SK-N-MC (cell line): ENCODE results near the gene MIOS.

Source experiments
- EZH2 ChIP-seq: fragments of 200-600 bp; sonication (generic); IDR thresholded peaks from one replicate; pipeline ENCODE4 v1.6.1; 2017; ENCODE audit warnings: antibody characterized with exemption
- POLR2AphosphoS5 ChIP-seq: IDR thresholded peaks from 2 replicates; pipeline ENCODE4 v1.6.1; 2012; ENCODE audit warnings: mild to moderate bottlenecking, low read depth, low read length, borderline replicate concordance

GRCh38 chr7:7569615-7570014, 2.9 kb downstream of the MIOS start:
- no peak for TF ChIP-seq EZH2
- TF ChIP-seq POLR2AphosphoS5, result no peak
